CD4-positive, alpha-beta T cell treated with Interleukin-15 for 1 hour (primary cell): ENCODE data around the gene CHST6.
"Not testable (repeated sequence)": the region's sequence is repeated elsewhere in the genome, so short reads cannot be mapped to it uniquely, and the experiment has no call there.

Source experiments
- DNase-seq: peaks from one replicate; pipeline ENCODE4 v3.0.0-alpha.2; 2020

The CHST6 gene

GRCh38 chr16:75502916-75503605, 7.8 kb upstream of the CHST6 start:
- DNase-seq, result no peak

GRCh38 chr16:75501820-75502219, 6.6 kb upstream of the CHST6 start:
- DNase-seq, result not testable (repeated sequence)

GRCh38 chr16:75501359-75501758, 6.1 kb upstream of the CHST6 start:
- no peak for DNase-seq

- DNase-seq, result not testable (repeated sequence)
Observed at GRCh38 chr16:75498605-75499322, 3.5 kb upstream of the CHST6 start.

GRCh38 chr16:75497558-75497957, 2.3 kb upstream of the CHST6 start:
- no peak for DNase-seq

GRCh38 chr16:75494661-75495075, 573 bp downstream of the CHST6 start:
- DNase-seq, result no peak

GRCh38 chr16:75494184-75494583, 1.1 kb downstream of the CHST6 start:
- no peak for DNase-seq

- no peak for DNase-seq
Observed at GRCh38 chr16:75491876-75492275, 3.4 kb downstream of the CHST6 start.

- no peak for DNase-seq
Observed at GRCh38 chr16:75488322-75488721, 6.9 kb downstream of the CHST6 start.

- DNase-seq, result no peak
Observed at GRCh38 chr16:75486676-75487313, 8.4 kb downstream of the CHST6 start.

GRCh38 chr16:75486014-75486675, 9.1 kb downstream of the CHST6 start:
- no peak for DNase-seq

- DNase-seq, result no peak
Observed at GRCh38 chr16:75485230-75486013, 9.8 kb downstream of the CHST6 start.

GRCh38 chr16:75483222-75483621, 12.0 kb downstream of the CHST6 start:
- DNase-seq, result no peak

- no peak for DNase-seq
Observed at GRCh38 chr16:75482434-75483205, 12.6 kb downstream of the CHST6 start.

GRCh38 chr16:75481475-75481874, 13.8 kb downstream of the CHST6 start:
- DNase-seq, result no peak

- DNase-seq, result no peak
Observed at GRCh38 chr16:75479421-75479990, 15.7 kb downstream of the CHST6 start.

GRCh38 chr16:75478480-75479345, 16.5 kb downstream of the CHST6 start:
- DNase-seq, result no peak

GRCh38 chr16:75477680-75478473, 17.4 kb downstream of the CHST6 start:
- DNase-seq, result peak; percentile 24

- no peak for DNase-seq
Observed at GRCh38 chr16:75476817-75477216, 18.4 kb downstream of the CHST6 start.

GRCh38 chr16:75475420-75475847, 19.8 kb downstream of the CHST6 start:
- no peak for DNase-seq
